Measurements from ENCODE around the gene CAPN13. TPM values are rescaled to one million over a fixed set of nuclear protein-coding genes. Genes with fewer than 3 reads are reported as not detected.

CAPN13 gene
- total RNA-seq, 1 experiment from 2014 or later: not detected

- Histone ChIP-seq H3K27me3 (ENCODE audit: control insufficient read depth, insufficient read depth, low read length) (0 out of 2 replicates have a peak, but pooled peaks cover 2% of the 10 kb centered on the region), H3K9me3 (ENCODE audit: control insufficient read depth, insufficient read depth, low read depth, low read length) (no peaks in the 10 kb centered on the region), H3K4me3 (ENCODE audit: low read depth in 2 of 2, low read length in 2 of 2) (no peak overlapping the region), H3K36me3 (ENCODE audit: control insufficient read depth, insufficient read depth, low read length) (no peaks in the 10 kb centered on the region), H3K27ac (ENCODE audit: low read length) (no peak overlapping the region), H3K4me1 (ENCODE audit: control insufficient read depth, insufficient read depth, low read length) (no peaks in the 10 kb centered on the region)
- no peak for ATAC-seq
- no TSS peak for BruUV-seq (replicated peaks)
- intact Hi-C loops (cut with micrococcal nuclease; ENCODE audit: unreplicated experiment): no loop called here
- POLR2A ChIA-PET: no interaction called here
- in situ Hi-C loops (cut with HindIII; ENCODE audit: low pct_unique_long_range_greater_than_20kb, low sequenced_read_pairs): no loop called here
- no peak for DNase-seq (ENCODE audit: low read depth, low spot score)
- CTCF ChIA-PET: interaction anchor here (0.7 to 0.9 kb wide), 2 partner anchors 453 to 1010 kb away, joined by 4 read pairs; no protein-coding TSS in a partner anchor
- no peak for TF ChIP-seq TCF7L2 (IDR thresholded peaks at IDR 0.05; ENCODE audit: low read depth, low read length)
- no peak for TF ChIP-seq REST (IDR thresholded peaks at IDR 0.05; ENCODE audit: insufficient read depth in 1 of 2, low read depth in 2 of 2, low read length in 1 of 2)
- TF ChIP-seq SIN3A (IDR thresholded peaks at IDR 0.05; ENCODE audit: borderline replicate concordance, insufficient read depth, low read depth, low read length): no peak
- TF ChIP-seq POLR2AphosphoS5 (IDR thresholded peaks at IDR 0.05; ENCODE audit: low read depth, low read length): no peak
- TF ChIP-seq CTCF (IDR thresholded peaks at IDR 0.05): no peak
Measured at GRCh38 chr2:30717081-30717650, 90.1 kb downstream of the CAPN13 start.

- ATAC-seq (no peak), DNase-seq (ENCODE audit: low read depth, low spot score) (no peak)
- CTCF ChIA-PET: interaction anchor here (0.9 kb wide), 1 partner anchor 454 kb away, joined by 4 read pairs; no protein-coding TSS in a partner anchor
- no peaks in the 10 kb centered on the region for H3K4me1 ChIP-seq (ENCODE audit: control insufficient read depth, insufficient read depth, low read length)
- POLR2A ChIA-PET: no interaction called here
- TF ChIP-seq CTCF (IDR thresholded peaks at IDR 0.05): no peak
- TF ChIP-seq POLR2AphosphoS5 (IDR thresholded peaks at IDR 0.05; ENCODE audit: low read depth, low read length): no peak
- TF ChIP-seq REST (IDR thresholded peaks at IDR 0.05; ENCODE audit: insufficient read depth in 1 of 2, low read depth in 2 of 2, low read length in 1 of 2): no peak
- TF ChIP-seq SIN3A (IDR thresholded peaks at IDR 0.05; ENCODE audit: borderline replicate concordance, insufficient read depth, low read depth, low read length): no peak
- TF ChIP-seq TCF7L2 (IDR thresholded peaks at IDR 0.05; ENCODE audit: low read depth, low read length): no peak
- no peak overlapping the region for H3K4me3 ChIP-seq (ENCODE audit: low read depth in 2 of 2, low read length in 2 of 2)
- H3K9me3 ChIP-seq (ENCODE audit: control insufficient read depth, insufficient read depth, low read depth, low read length): no peaks in the 10 kb centered on the region
- no TSS peak for BruUV-seq (replicated peaks)
- intact Hi-C loops (cut with micrococcal nuclease; ENCODE audit: unreplicated experiment) (no loop called here), in situ Hi-C loops (cut with HindIII; ENCODE audit: low pct_unique_long_range_greater_than_20kb, low sequenced_read_pairs) (no loop called here)
- no peak overlapping the region for H3K27ac ChIP-seq (ENCODE audit: low read length)
- 0 out of 2 replicates have a peak, but pooled peaks cover 2% of the 10 kb centered on the region for H3K27me3 ChIP-seq (ENCODE audit: control insufficient read depth, insufficient read depth, low read length)
- H3K36me3 ChIP-seq (ENCODE audit: control insufficient read depth, insufficient read depth, low read length): no peaks in the 10 kb centered on the region
Measured at GRCh38 chr2:30716123-30716900, 90.9 kb downstream of the CAPN13 start.
